Smooth muscle cell (in vitro differentiated cells): ENCODE measurements around the gene SPOUT1. TPM values are rescaled to one million over a fixed set of nuclear protein-coding genes. Genes with fewer than 3 reads are reported as not detected.

ENCODE experiments used
- DNase-seq: peaks from one replicate; lab custom pipeline; 2025; ENCODE audit not compliant: unreplicated experiment; lab: John Stamatoyannopoulos, UW
- H2AFZ ChIP-seq: fragments of 200-600 bp; sonication (generic); 2 replicates; pipeline ENCODE4 v1.6.0; 2016; ENCODE audit warnings: antibody characterized with exemption, low read depth, mild to moderate bottlenecking
- H3F3A ChIP-seq: fragments of 200-600 bp; sonication (generic); 2 replicates; pipeline ENCODE4 v1.6.0; 2017; ENCODE audit warnings: antibody characterized with exemption, low read depth
- H3K27ac ChIP-seq: fragments of 200-600 bp; sonication (generic); 2 replicates; pipeline ENCODE4 v1.5.1; 2016; ENCODE audit warnings: low read depth, mild to moderate bottlenecking
- H3K27me3 ChIP-seq: fragments of 200-600 bp; sonication (generic); 2 replicates; pipeline ENCODE4 v1.6.1; 2016; ENCODE audit warnings: low read depth, mild to moderate bottlenecking
- H3K36me3 ChIP-seq: fragments of 200-600 bp; sonication (generic); 2 replicates; pipeline ENCODE4 v1.5.1; 2016; ENCODE audit warnings: low read depth
- H3K4me1 ChIP-seq: fragments of 200-600 bp; sonication (generic); 2 replicates; pipeline ENCODE4 v1.5.1; 2016; ENCODE audit warnings: low read depth
- H3K4me2 ChIP-seq: fragments of 200-600 bp; sonication (generic); 2 replicates; pipeline ENCODE4 v1.6.0; 2016; ENCODE audit warnings: mild to moderate bottlenecking
- H3K4me3 ChIP-seq: fragments of 200-600 bp; sonication (generic); 2 replicates; pipeline ENCODE4 v1.5.1; 2016; ENCODE audit warnings: mild to moderate bottlenecking
- H3K79me2 ChIP-seq: fragments of 200-600 bp; sonication (generic); 2 replicates; pipeline ENCODE4 v1.6.0; 2016; ENCODE audit warnings: low read depth, mild to moderate bottlenecking
- H3K9ac ChIP-seq: fragments of 200-600 bp; sonication (generic); 2 replicates; pipeline ENCODE4 v1.6.0; 2016; ENCODE audit warnings: low read depth
- H3K9me3 ChIP-seq: fragments of 200-600 bp; sonication (generic); replicated peaks from 2 replicates; pipeline ENCODE4 v1.5.1; 2016; ENCODE audit warnings: low read depth
- H4K20me1 ChIP-seq: fragments of 200-600 bp; sonication (generic); 2 replicates; pipeline ENCODE4 v1.6.0; 2016; ENCODE audit warnings: low read depth
- WGBS: methylation state at CpG from one replicate; pipeline ENCODE4 v1.1.7; 2016; ENCODE audit warnings: low lambda C conversion rate; 5-methylcytosine and 5-hydroxymethylcytosine counted together
- polyA plus RNA-seq: library from polyadenylated mRNA; unstranded; fragments of >200 nt; fragmentation: Nextera tagmentation; extraction: Ambion mirVana; gene quantifications from 2 replicates; pipeline ENCODE4 v1.2.1, GENCODE V29; 2016
- total RNA-seq: library from RNA; depleted of rRNA; stranded (reverse); fragments of >200 nt; gene quantifications from 2 replicates; pipeline ENCODE4 v1.2.3, GENCODE V29; 2014
- TF ChIP-seq, protein P1 (sequence below): fragments of 200-600 bp; sonication (generic); IDR thresholded peaks from 2 replicates; pipeline ENCODE4 v1.5.1; 2017; ENCODE audit warnings: borderline replicate concordance, mild to moderate bottlenecking, antibody characterized with exemption; ENCODE audit not compliant: insufficient read depth, poor library complexity, severe bottlenecking

SPOUT1 gene
- total and polyA plus RNA-seq, 2 experiments from 2014 or later = 8.7 to 50.4 TPM

DNA sequence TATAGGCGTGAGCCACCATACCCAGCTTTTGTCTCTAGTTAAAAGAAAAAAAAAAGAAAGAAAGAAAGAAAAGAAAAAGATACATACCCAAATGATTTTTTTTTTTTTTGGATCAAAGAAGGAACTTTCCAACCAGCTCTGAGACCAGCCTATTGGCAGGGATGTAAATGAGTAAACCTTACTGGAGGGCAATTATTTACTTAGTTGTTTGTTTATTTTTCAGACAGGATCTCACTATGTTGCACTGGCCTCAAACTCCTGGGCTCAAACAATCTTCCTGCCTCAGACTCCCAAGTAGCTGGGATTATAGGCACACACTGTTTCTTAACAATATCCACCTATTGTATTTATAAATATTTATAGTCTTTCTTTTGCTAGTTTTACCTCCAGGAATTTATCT, 10.9 kb upstream of the SPOUT1 start:
- 94% methylated on average over 1 of the region's 1 CpG for WGBS

DNA sequence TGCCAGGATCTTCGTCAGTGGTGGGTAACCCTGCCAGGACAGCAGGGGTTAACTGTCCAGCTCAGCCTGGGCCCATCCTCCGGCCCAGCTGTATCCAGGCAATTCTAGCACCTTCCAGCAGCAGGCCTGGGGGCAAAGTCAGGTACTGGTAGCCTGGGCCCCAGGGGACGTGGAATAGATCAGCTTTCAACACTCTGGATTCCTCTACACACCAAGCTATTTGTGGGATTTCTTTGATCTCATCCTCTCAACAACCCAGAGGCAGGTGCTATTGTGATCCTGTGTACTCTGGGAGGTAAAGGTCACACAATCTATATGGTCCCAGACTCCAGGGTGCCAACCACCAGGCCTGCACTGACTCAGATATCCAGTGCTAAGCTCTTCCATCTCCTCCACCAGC, 8.7 kb upstream of the SPOUT1 start:
- no peaks in the 10 kb centered on the region for H4K20me1 ChIP-seq
- H3K9ac ChIP-seq = no peak overlapping the region
- no peaks in the 10 kb centered on the region for H3K9me3 ChIP-seq
- no peaks in the 10 kb centered on the region for H3K27me3 ChIP-seq
- H3F3A ChIP-seq = no peaks in the 10 kb centered on the region
- H3K79me2 ChIP-seq = no peaks in the 10 kb centered on the region
- H3K36me3 ChIP-seq = no peaks in the 10 kb centered on the region
- no peak overlapping the region for H3K27ac ChIP-seq
- H3K4me3 ChIP-seq = no peak overlapping the region
- no peak overlapping the region for H3K4me2 ChIP-seq
- no peak overlapping the region for H2AFZ ChIP-seq
- DNase-seq = no peak
- WGBS = 71% methylated on average over 3 of the region's 3 CpGs
- H3K4me1 ChIP-seq = no peaks in the 10 kb centered on the region
- TF ChIP-seq, protein P1, sequence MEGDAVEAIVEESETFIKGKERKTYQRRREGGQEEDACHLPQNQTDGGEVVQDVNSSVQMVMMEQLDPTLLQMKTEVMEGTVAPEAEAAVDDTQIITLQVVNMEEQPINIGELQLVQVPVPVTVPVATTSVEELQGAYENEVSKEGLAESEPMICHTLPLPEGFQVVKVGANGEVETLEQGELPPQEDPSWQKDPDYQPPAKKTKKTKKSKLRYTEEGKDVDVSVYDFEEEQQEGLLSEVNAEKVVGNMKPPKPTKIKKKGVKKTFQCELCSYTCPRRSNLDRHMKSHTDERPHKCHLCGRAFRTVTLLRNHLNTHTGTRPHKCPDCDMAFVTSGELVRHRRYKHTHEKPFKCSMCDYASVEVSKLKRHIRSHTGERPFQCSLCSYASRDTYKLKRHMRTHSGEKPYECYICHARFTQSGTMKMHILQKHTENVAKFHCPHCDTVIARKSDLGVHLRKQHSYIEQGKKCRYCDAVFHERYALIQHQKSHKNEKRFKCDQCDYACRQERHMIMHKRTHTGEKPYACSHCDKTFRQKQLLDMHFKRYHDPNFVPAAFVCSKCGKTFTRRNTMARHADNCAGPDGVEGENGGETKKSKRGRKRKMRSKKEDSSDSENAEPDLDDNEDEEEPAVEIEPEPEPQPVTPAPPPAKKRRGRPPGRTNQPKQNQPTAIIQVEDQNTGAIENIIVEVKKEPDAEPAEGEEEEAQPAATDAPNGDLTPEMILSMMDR = no peak

More for the DNA sequence above, 10.9 kb upstream of the SPOUT1 start:
- Histone ChIP-seq H2AFZ (no peak overlapping the region), H3K9me3 (no peaks in the 10 kb centered on the region), H3K4me1 (no peaks in the 10 kb centered on the region), H3F3A (no peaks in the 10 kb centered on the region), H3K9ac (no peak overlapping the region), H3K79me2 (no peaks in the 10 kb centered on the region), H3K27me3 (no peaks in the 10 kb centered on the region), H3K27ac (no peak overlapping the region), H3K4me2 (no peak overlapping the region), H3K36me3 (no peaks in the 10 kb centered on the region), H3K4me3 (no peak overlapping the region), H4K20me1 (no peaks in the 10 kb centered on the region)
- DNase-seq = no peak
- TF ChIP-seq, protein P1 = no peak

DNA sequence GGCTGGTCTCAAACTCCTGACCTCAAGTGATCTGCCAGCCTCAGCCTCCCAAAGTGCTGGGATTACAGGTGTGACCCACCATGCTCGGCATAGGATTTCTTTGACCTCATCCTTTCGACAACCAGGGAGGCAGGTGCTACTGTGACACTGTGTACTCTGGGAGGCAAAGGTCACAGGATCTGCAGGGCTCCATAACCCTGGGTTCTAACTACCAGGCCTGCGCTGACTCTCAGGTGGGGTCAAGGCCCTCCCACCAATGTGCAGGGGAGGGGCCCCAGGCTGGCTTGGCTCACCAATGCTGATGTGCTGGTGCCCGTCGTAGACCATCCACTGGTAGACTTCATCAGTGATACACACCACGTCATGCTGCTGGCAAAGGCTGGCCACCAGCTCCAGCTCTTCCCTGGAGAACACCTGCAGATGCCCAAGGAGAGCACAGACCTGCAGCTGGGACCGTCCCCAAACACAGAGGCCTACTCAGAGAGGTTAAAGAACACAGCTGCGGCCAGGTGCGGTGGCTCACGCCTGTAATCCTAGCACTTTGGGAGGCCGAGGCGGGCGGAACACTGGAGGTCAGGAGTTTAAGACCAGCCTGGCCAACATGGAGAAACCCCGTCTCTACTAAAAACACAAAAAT, 7.0 kb upstream of the SPOUT1 start:
- TF ChIP-seq, protein P1 = no peak
- no peaks in the 10 kb centered on the region for H3K4me1 ChIP-seq
- no peak overlapping the region for H3K27ac ChIP-seq
- H3K27me3 ChIP-seq = no peaks in the 10 kb centered on the region
- 91% methylated on average over 14 of the region's 14 CpGs for WGBS
- H3F3A ChIP-seq = no peaks in the 10 kb centered on the region
- H2AFZ ChIP-seq = no peak overlapping the region
- H3K9me3 ChIP-seq = no peaks in the 10 kb centered on the region
- H3K9ac ChIP-seq = no peak overlapping the region
- no peak overlapping the region for H3K4me2 ChIP-seq
- H4K20me1 ChIP-seq = no peaks in the 10 kb centered on the region
- no peak for DNase-seq
- no peak overlapping the region for H3K4me3 ChIP-seq
- H3K79me2 ChIP-seq = no peaks in the 10 kb centered on the region
- H3K36me3 ChIP-seq = no peaks in the 10 kb centered on the region
